ENCODE results near the gene TRAPPC2. TPM values are rescaled to one million over a fixed set of nuclear protein-coding genes. Genes with fewer than 3 reads are reported as not detected.

Gene TRAPPC2
- total RNA-seq, 1 experiment from 2014 or later: 11.9 TPM

DNA sequence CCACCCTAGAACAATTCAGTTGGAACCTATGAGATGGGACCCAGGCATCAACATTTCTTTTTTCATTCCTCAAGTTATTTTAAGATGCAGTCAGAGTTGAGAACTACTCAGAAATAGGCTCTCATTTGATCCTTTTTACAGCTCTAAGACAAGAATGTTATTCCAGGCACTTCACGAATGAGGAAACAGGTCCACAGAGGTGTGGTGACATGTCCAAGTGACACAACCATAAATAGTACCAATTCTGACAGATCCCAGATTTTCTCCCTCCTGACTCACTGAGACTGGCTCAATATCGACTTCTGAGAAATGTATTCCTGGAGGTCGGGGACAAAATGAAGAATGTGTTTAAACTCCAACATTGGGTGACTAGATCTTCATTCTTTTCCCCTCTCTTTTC, 70.4 kb downstream of the TRAPPC2 start:
- Histone ChIP-seq H3K9me3 (ENCODE audit: control insufficient read depth in 1 of 2, insufficient read depth in 1 of 2, low read depth in 1 of 2, low read length in 2 of 2) (no peaks in the 10 kb centered on the region), H3K4me2 (ENCODE audit: low read length) (no peak overlapping the region), H3K4me3 (replicated peaks in 1 of 2; ENCODE audit: low read depth in 1 of 2, low read length in 2 of 2) (no peak overlapping the region), H3K27me3 (ENCODE audit: insufficient read depth, low read length) (no peaks in the 10 kb centered on the region), H2AFZ (ENCODE audit: low read depth, low read length, poor library complexity, severe bottlenecking) (no peak overlapping the region), H3K9me2 (ENCODE audit: insufficient read depth) (no peaks in the 10 kb centered on the region), H3K79me2 (ENCODE audit: insufficient read depth, low read length) (no peaks in the 10 kb centered on the region), H3K27ac (ENCODE audit: low read depth, low read length) (no peak overlapping the region), H3K4me1 (ENCODE audit: control insufficient read depth in 1 of 2, insufficient read depth in 2 of 2, low read length in 2 of 2) (peaks cover 9 to 14% of the 10 kb centered on the region in 2 experiments), H3K36me3 (ENCODE audit: control insufficient read depth in 1 of 2, insufficient read depth in 2 of 2, low read length in 2 of 2) (no peaks in the 10 kb centered on the region), H4K20me1 (ENCODE audit: insufficient read depth) (no peaks in the 10 kb centered on the region), H3K9ac (ENCODE audit: low read length) (no peak overlapping the region)
- BruUV-seq (replicated peaks): no TSS peak
- intact Hi-C loops (cut with micrococcal nuclease): no loop called here
- TF ChIP-seq SRF (IDR thresholded peaks at IDR 0.05; ENCODE audit: low read depth) (no peak), CEBPB (IDR thresholded peaks at IDR 0.05; ENCODE audit: low read depth) (no peak), POLR2AphosphoS5 (IDR thresholded peaks at IDR 0.05; ENCODE audit: low read depth, low read length) (no peak)
- no peak for DNase-seq (ENCODE audit: low read depth, low spot score)
- RAD21 ChIA-PET (ENCODE audit: low non-redundant PET in 1 of 2, low total read pairs in 2 of 2, uncharacterized antibody in 2 of 2, unreplicated experiment in 2 of 2): no interaction called here
- no peak for ATAC-seq
- CTCF ChIA-PET: no interaction called here
- POLR2A ChIA-PET: no interaction called here

DNA sequence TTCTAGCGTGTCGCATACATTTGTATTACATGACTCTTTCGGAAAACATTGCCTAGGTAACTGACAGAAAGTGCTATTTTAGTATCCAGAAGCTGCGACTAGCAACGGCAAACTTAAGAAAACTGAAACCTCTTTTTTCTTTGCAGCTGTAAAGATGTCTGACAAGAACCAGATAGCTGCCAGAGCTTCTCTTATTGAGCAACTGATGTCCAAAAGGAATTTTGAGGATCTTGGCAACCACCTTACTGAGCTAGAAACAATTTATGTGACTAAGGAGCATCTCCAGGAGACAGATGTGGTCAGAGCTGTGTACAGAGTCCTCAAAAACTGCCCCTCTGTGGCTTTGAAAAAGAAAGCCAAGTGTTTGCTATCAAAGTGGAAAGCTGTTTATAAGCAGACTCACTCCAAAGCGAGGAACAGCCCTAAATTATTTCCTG, 72.0 kb downstream of the TRAPPC2 start:
- no peaks in the 10 kb centered on the region for H4K20me1 ChIP-seq (ENCODE audit: insufficient read depth)
- POLR2A ChIA-PET: no interaction called here
- CTCF ChIA-PET: no interaction called here
- H3K79me2 ChIP-seq (ENCODE audit: insufficient read depth, low read length): no peaks in the 10 kb centered on the region
- RAD21 ChIA-PET (ENCODE audit: low non-redundant PET in 1 of 2, low total read pairs in 2 of 2, uncharacterized antibody in 2 of 2, unreplicated experiment in 2 of 2): no interaction called here
- H3K36me3 ChIP-seq (ENCODE audit: control insufficient read depth in 1 of 2, insufficient read depth in 2 of 2, low read length in 2 of 2): no peaks in the 10 kb centered on the region
- H2AFZ ChIP-seq (ENCODE audit: low read depth, low read length, poor library complexity, severe bottlenecking): no peak overlapping the region
- BruUV-seq (replicated peaks): no TSS peak
- H3K9me2 ChIP-seq (ENCODE audit: insufficient read depth): no peaks in the 10 kb centered on the region
- no peak for DNase-seq (ENCODE audit: low read depth, low spot score)
- intact Hi-C loops (cut with micrococcal nuclease): no loop called here
- no peak overlapping the region for H3K4me2 ChIP-seq (ENCODE audit: low read length)
- no peak overlapping the region for H3K4me3 ChIP-seq (replicated peaks in 1 of 2; ENCODE audit: low read depth in 1 of 2, low read length in 2 of 2)
- H3K9me3 ChIP-seq (ENCODE audit: control insufficient read depth in 1 of 2, insufficient read depth in 1 of 2, low read depth in 1 of 2, low read length in 2 of 2): no peaks in the 10 kb centered on the region
- TF ChIP-seq EZH2 (IDR thresholded peaks at IDR 0.05) (no peak), EGR1 (IDR thresholded peaks at IDR 0.05; ENCODE audit: low read depth) (no peak), ZNF274 (IDR thresholded peaks at IDR 0.05; ENCODE audit: low read depth, low read length) (no peak), EZH2phosphoT487 (IDR thresholded peaks at IDR 0.05; ENCODE audit: borderline replicate concordance) (no peak), FOSL1 (IDR thresholded peaks at IDR 0.05; ENCODE audit: low read depth) (no peak), CEBPB (IDR thresholded peaks at IDR 0.05; ENCODE audit: low read depth) (no peak)
- H3K27ac ChIP-seq (ENCODE audit: low read depth, low read length): no peak overlapping the region
- no peak for ATAC-seq
- no peaks in the 10 kb centered on the region for H3K27me3 ChIP-seq (ENCODE audit: insufficient read depth, low read length)
- H3K9ac ChIP-seq (ENCODE audit: low read length): no peak overlapping the region
- peaks cover 0 to 4% of the 10 kb centered on the region in 2 experiments; a peak in 1 of 4 replicates for H3K4me1 ChIP-seq (ENCODE audit: control insufficient read depth in 1 of 2, insufficient read depth in 2 of 2, low read length in 2 of 2)

Other genes with a start within 250 kb of the TRAPPC2 start
- not detected for gene EGFL6, start 165.0 kb downstream of the TRAPPC2 start, total RNA-seq (2021; ENCODE audit: unreplicated experiment)
- 1.2 TPM for gene TCEANC, start 81.5 kb downstream of the TRAPPC2 start, total RNA-seq (2021; ENCODE audit: unreplicated experiment)
- gene RAB9A, start 45.5 kb downstream of the TRAPPC2 start, total RNA-seq (2021; ENCODE audit: unreplicated experiment): 23.9 TPM
- 18.0 TPM for gene OFD1, start 128 bp upstream of the TRAPPC2 start, total RNA-seq (2021; ENCODE audit: unreplicated experiment)
- gene GPM6B, start 82.5 kb upstream of the TRAPPC2 start, total RNA-seq (2021; ENCODE audit: unreplicated experiment): 0.07 TPM